Panc1 (cell line): ENCODE results near the gene TM2D1.

ENCODE experiments used
- POLR2AphosphoS5 ChIP-seq: IDR thresholded peaks from 2 replicates; pipeline ENCODE4 v1.6.1; 2012; ENCODE audit warnings: mild to moderate bottlenecking, low read depth, low read length, moderate library complexity
- TF ChIP-seq, protein P1 (sequence below): fragments of 450-650 bp; IDR thresholded peaks from 2 replicates; pipeline ENCODE4 v1.5.1; 2017; ENCODE audit warnings: mild to moderate bottlenecking

GRCh38 chr1:61635557-61635956 lies 89.4 kb downstream of the TM2D1 start:
- TF ChIP-seq, protein P1, sequence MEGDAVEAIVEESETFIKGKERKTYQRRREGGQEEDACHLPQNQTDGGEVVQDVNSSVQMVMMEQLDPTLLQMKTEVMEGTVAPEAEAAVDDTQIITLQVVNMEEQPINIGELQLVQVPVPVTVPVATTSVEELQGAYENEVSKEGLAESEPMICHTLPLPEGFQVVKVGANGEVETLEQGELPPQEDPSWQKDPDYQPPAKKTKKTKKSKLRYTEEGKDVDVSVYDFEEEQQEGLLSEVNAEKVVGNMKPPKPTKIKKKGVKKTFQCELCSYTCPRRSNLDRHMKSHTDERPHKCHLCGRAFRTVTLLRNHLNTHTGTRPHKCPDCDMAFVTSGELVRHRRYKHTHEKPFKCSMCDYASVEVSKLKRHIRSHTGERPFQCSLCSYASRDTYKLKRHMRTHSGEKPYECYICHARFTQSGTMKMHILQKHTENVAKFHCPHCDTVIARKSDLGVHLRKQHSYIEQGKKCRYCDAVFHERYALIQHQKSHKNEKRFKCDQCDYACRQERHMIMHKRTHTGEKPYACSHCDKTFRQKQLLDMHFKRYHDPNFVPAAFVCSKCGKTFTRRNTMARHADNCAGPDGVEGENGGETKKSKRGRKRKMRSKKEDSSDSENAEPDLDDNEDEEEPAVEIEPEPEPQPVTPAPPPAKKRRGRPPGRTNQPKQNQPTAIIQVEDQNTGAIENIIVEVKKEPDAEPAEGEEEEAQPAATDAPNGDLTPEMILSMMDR = no peak
- no peak for TF ChIP-seq POLR2AphosphoS5
